ENCODE measurements around the gene CEP97. TPM values are rescaled to one million over a fixed set of nuclear protein-coding genes. Genes with fewer than 3 reads are reported as not detected.
A peak's percentile ranks its signal among the peaks of the same experiment; 100 is the strongest.

The CEP97 gene
- total RNA-seq, 4 donors from 2014 or later: 3.0 to 6.7 (median 5.9) TPM

DNA sequence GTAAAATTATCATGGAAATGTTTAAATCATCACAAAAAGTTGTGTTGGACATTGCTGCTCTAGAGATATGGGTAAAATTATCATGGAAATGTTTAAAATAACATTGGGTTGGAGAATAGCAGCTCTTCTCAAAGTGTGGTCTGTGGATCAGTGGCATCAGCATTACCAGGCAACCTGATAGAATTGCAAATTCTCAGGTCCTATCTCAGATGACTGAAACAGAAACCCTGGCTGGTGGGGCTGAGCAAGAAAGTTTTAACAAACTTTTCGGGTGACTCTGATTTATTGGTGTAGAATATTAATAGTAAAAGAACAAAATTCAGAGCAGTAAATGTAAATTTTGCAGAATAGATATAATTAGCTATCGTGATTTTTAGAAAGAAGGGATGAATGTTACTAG lies 83.5 kb downstream of the CEP97 start:
- Histone ChIP-seq H3K4me3 (no peak overlapping the region), H3K4me1 (peaks cover 4 to 20% (median 9%) of the 10 kb centered on the region in 3 donors), H3K27ac (no peak overlapping the region), H3K9me3 (no peaks in the 10 kb centered on the region), H3K27me3 (no peaks in the 10 kb centered on the region), H3K36me3 (no peaks in the 10 kb centered on the region)
- no peak for TF ChIP-seq POLR2A (IDR thresholded peaks at IDR 0.05)
- TF ChIP-seq, protein P1, sequence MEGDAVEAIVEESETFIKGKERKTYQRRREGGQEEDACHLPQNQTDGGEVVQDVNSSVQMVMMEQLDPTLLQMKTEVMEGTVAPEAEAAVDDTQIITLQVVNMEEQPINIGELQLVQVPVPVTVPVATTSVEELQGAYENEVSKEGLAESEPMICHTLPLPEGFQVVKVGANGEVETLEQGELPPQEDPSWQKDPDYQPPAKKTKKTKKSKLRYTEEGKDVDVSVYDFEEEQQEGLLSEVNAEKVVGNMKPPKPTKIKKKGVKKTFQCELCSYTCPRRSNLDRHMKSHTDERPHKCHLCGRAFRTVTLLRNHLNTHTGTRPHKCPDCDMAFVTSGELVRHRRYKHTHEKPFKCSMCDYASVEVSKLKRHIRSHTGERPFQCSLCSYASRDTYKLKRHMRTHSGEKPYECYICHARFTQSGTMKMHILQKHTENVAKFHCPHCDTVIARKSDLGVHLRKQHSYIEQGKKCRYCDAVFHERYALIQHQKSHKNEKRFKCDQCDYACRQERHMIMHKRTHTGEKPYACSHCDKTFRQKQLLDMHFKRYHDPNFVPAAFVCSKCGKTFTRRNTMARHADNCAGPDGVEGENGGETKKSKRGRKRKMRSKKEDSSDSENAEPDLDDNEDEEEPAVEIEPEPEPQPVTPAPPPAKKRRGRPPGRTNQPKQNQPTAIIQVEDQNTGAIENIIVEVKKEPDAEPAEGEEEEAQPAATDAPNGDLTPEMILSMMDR (IDR thresholded peaks at IDR 0.05): no peak
- intact Hi-C loops (cut with DNase I): loop anchor here (5.0 kb wide), 1 partner anchor 419 kb away; no protein-coding TSS in a partner anchor
- no peak for DNase-seq
- WGBS, 2 donors: 68 to 78% methylated on average over 2 of the region's 2 CpGs

GRCh38 chr3:101809178-101810021 lies 85.0 kb downstream of the CEP97 start:
- TF ChIP-seq POLR2A (IDR thresholded peaks at IDR 0.05): no peak
- TF ChIP-seq, protein P1 (IDR thresholded peaks at IDR 0.05): peak; percentile 39 to 75 (median 52)
- Histone ChIP-seq H3K4me1 (peaks cover 4 to 20% (median 9%) of the 10 kb centered on the region in 3 donors), H3K27me3 (no peaks in the 10 kb centered on the region), H3K4me3 (no peak overlapping the region), H3K9me3 (no peaks in the 10 kb centered on the region), H3K27ac (peak overlapping the region in 1 of 4 donors; percentile 30), H3K36me3 (no peaks in the 10 kb centered on the region)
- intact Hi-C loops (cut with DNase I): loop anchor here (5.0 kb wide), 1 partner anchor 418 kb away; no protein-coding TSS in a partner anchor
- no peak for DNase-seq

- Histone ChIP-seq H3K27ac (peak overlapping the region in 1 of 4 donors; percentile 30), H3K4me1 (peaks cover 4 to 20% (median 9%) of the 10 kb centered on the region in 3 donors), H3K36me3 (no peaks in the 10 kb centered on the region), H3K4me3 (no peak overlapping the region), H3K27me3 (no peaks in the 10 kb centered on the region), H3K9me3 (no peaks in the 10 kb centered on the region)
- intact Hi-C loops (cut with DNase I): no loop called here
- DNase-seq: no peak
- TF ChIP-seq, protein P1 (IDR thresholded peaks at IDR 0.05): no peak
- no peak for TF ChIP-seq POLR2A (IDR thresholded peaks at IDR 0.05)
Measured at GRCh38 chr3:101810022-101810418, 85.6 kb downstream of the CEP97 start.

DNA sequence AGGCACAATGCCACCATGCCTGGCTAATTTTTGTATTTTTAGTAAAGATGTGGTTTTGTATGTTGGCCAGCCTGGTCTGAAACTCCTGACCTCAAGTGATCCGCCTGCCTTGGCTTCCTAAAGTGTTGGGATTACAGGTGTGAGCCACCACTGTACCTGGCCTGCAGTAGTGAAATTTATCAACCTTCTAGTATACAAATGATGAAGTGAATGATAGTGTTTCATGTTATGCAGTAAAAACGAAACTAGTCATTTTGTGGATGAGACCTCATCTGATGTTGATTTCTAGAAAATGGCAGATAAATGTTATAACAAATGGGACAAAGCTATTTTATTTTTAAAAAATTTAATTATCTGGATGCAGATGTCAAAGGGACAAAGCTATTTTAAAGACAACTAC lies 87.5 kb downstream of the CEP97 start:
- DNase-seq: no peak
- intact Hi-C loops (cut with DNase I): no loop called here
- Histone ChIP-seq H3K9me3 (no peaks in the 10 kb centered on the region), H3K27ac (no peak overlapping the region), H3K36me3 (peaks cover 0 to 5% (median 0%) of the 10 kb centered on the region in 3 donors), H3K4me3 (no peak overlapping the region), H3K4me1 (peaks cover 4 to 26% (median 9%) of the 10 kb centered on the region in 3 donors), H3K27me3 (no peaks in the 10 kb centered on the region)
- 72 to 89% methylated on average over 2 of the region's 2 CpGs for WGBS, 2 donors
- TF ChIP-seq, protein P1 (IDR thresholded peaks at IDR 0.05): no peak
- no peak for TF ChIP-seq POLR2A (IDR thresholded peaks at IDR 0.05)

GRCh38 chr3:101812895-101813294 lies 88.5 kb downstream of the CEP97 start:
- intact Hi-C loops (cut with DNase I): no loop called here
- no peak overlapping the region for H3K4me3 ChIP-seq
- TF ChIP-seq POLR2A (IDR thresholded peaks at IDR 0.05): no peak
- TF ChIP-seq, protein P1 (IDR thresholded peaks at IDR 0.05): no peak
- peaks cover 0 to 15% (median 0%) of the 10 kb centered on the region in 3 donors for H3K36me3 ChIP-seq
- H3K4me1 ChIP-seq: peaks cover 4 to 34% (median 9%) of the 10 kb centered on the region in 3 donors
- no peak for DNase-seq
- no peak overlapping the region for H3K27ac ChIP-seq
- no peaks in the 10 kb centered on the region for H3K9me3 ChIP-seq
- no peaks in the 10 kb centered on the region for H3K27me3 ChIP-seq
